H9 (cell line): ENCODE data around the gene STIMATE. TPM values are rescaled to one million over a fixed set of nuclear protein-coding genes. Genes with fewer than 3 reads are reported as not detected.

Experiments used
- DNase-seq: peaks from one replicate; pipeline ENCODE4 v3.0.0-alpha.2; 2017
- H2AFZ ChIP-seq: one replicate; pipeline ENCODE4 v1.6.1; 2013; ENCODE audit warnings: mild to moderate bottlenecking, low read length, control low read depth, moderate library complexity
- H2AK5ac ChIP-seq: 2 replicates; pipeline ENCODE4 v1.6.1; 2013; ENCODE audit warnings: low read length, control low read depth, mixed read lengths; ENCODE audit not compliant: insufficient read length
- H2BK120ac ChIP-seq: one replicate; pipeline ENCODE4 v1.6.1; 2013; ENCODE audit warnings: low read depth, mild to moderate bottlenecking, low read length, control low read depth, inconsistent platforms; ENCODE audit not compliant: poor library complexity, severe bottlenecking
- H2BK12ac ChIP-seq: 2 replicates; pipeline ENCODE4 v1.6.1; 2013; ENCODE audit warnings: low read length, control low read depth, mixed read lengths, low read depth; ENCODE audit not compliant: insufficient read length
- H2BK15ac ChIP-seq: 2 replicates; pipeline ENCODE4 v1.6.1; 2013; ENCODE audit warnings: low read depth, low read length, control low read depth
- H2BK20ac ChIP-seq: one replicate; pipeline ENCODE4 v1.6.1; 2013; ENCODE audit warnings: low read depth, mild to moderate bottlenecking, low read length, control low read depth, inconsistent platforms; ENCODE audit not compliant: poor library complexity, severe bottlenecking
- H2BK5ac ChIP-seq: 2 replicates; pipeline ENCODE4 v1.6.1; 2013; ENCODE audit warnings: low read length, control low read depth, mixed read lengths; ENCODE audit not compliant: insufficient read length
- H3K14ac ChIP-seq: 2 replicates; pipeline ENCODE4 v1.6.1; 2013; ENCODE audit warnings: low read length, control low read depth; ENCODE audit not compliant: insufficient read depth
- H3K18ac ChIP-seq: 2 replicates; pipeline ENCODE4 v1.6.1; 2013; ENCODE audit warnings: low read depth, mild to moderate bottlenecking, mixed read lengths, low read length, control low read depth; ENCODE audit not compliant: insufficient read length
- H3K23ac ChIP-seq: 2 replicates; pipeline ENCODE4 v1.6.1; 2013; ENCODE audit warnings: low read length, control low read depth, mixed read lengths, low read depth; ENCODE audit not compliant: insufficient read length
- H3K23me2 ChIP-seq: 2 replicates; pipeline ENCODE4 v1.6.1; 2013; ENCODE audit warnings: low read depth, mild to moderate bottlenecking, mixed read lengths, low read length, control low read depth; ENCODE audit not compliant: insufficient read length, poor library complexity, severe bottlenecking
- H3K27ac ChIP-seq: 2 replicates; pipeline ENCODE4 v1.5.1; 2013; ENCODE audit warnings: low read length, control low read depth, mixed read lengths, low read depth; ENCODE audit not compliant: insufficient read length
- H3K27me3 ChIP-seq: 2 replicates; pipeline ENCODE4 v1.6.1; 2013; ENCODE audit warnings: low read length, control low read depth, inconsistent platforms; ENCODE audit not compliant: insufficient read depth
- H3K4ac ChIP-seq: 2 replicates; pipeline ENCODE4 v1.6.1; 2013; ENCODE audit warnings: low read depth, mild to moderate bottlenecking, control low read depth, inconsistent platforms, low read length, moderate library complexity
- H3K4me1 ChIP-seq: 2 replicates; pipeline ENCODE4 v1.6.1; 2013; ENCODE audit warnings: low read length, control low read depth, inconsistent platforms; ENCODE audit not compliant: insufficient read depth
- H3K4me2 ChIP-seq: 2 replicates; pipeline ENCODE4 v1.6.1; 2013; ENCODE audit warnings: low read length, control low read depth, mixed read lengths; ENCODE audit not compliant: insufficient read length, insufficient read depth
- H3K56ac ChIP-seq: 2 replicates; pipeline ENCODE4 v1.6.1; 2013; ENCODE audit warnings: low read depth, mild to moderate bottlenecking, mixed read lengths, low read length, control low read depth; ENCODE audit not compliant: insufficient read length
- H3K79me1 ChIP-seq: 2 replicates; pipeline ENCODE4 v1.6.1; 2013; ENCODE audit warnings: low read depth, mild to moderate bottlenecking, moderate library complexity, low read length, control low read depth, inconsistent platforms; ENCODE audit not compliant: insufficient read depth, poor library complexity, severe bottlenecking
- H3K79me2 ChIP-seq: 2 replicates; pipeline ENCODE4 v1.6.1; 2013; ENCODE audit warnings: low read length, control low read depth, inconsistent platforms; ENCODE audit not compliant: insufficient read depth
- H3K9ac ChIP-seq: 2 replicates; pipeline ENCODE4 v1.6.1; 2013; ENCODE audit warnings: low read length, control low read depth, mixed read lengths; ENCODE audit not compliant: insufficient read length; ENCODE audit errors: extremely low read depth
- H3K9me3 ChIP-seq: one replicate; pipeline ENCODE4 v1.6.1; 2013; ENCODE audit warnings: low read depth, low read length, inconsistent platforms; ENCODE audit not compliant: control insufficient read depth
- H3T11ph ChIP-seq: one replicate; pipeline ENCODE4 v1.6.1; 2013; ENCODE audit warnings: mild to moderate bottlenecking, low read length, control low read depth, inconsistent platforms
- H4K20me1 ChIP-seq: one replicate; pipeline ENCODE4 v1.6.1; 2013; ENCODE audit not compliant: control insufficient read depth, insufficient read length, insufficient read depth
- H4K5ac ChIP-seq: 2 replicates; pipeline ENCODE4 v1.6.1; 2013; ENCODE audit warnings: low read depth, mild to moderate bottlenecking, mixed read lengths, low read length, control low read depth; ENCODE audit not compliant: insufficient read length
- H4K8ac ChIP-seq: replicated peaks from 2 replicates; pipeline ENCODE4 v1.6.1; 2013; ENCODE audit warnings: low read length, control low read depth, mixed read lengths, low read depth; ENCODE audit not compliant: insufficient read length
- H4K91ac ChIP-seq: 2 replicates; pipeline ENCODE4 v1.6.1; 2013; ENCODE audit warnings: low read depth, mild to moderate bottlenecking, moderate library complexity, mixed read lengths, low read length, control low read depth; ENCODE audit not compliant: insufficient read length
- H3K27ac Mint-ChIP-seq, 3 experiments: 2 replicates in 2 of 3; 3 replicates in 1 of 3; pipeline ENCODE4 v1.8.0; 2020 to 2021; ENCODE audit warnings: mixed read lengths in 3 of 3, mild to moderate bottlenecking in 1 of 3, moderate library complexity in 1 of 3
- H3K27me3 Mint-ChIP-seq: 2 replicates; pipeline ENCODE4 v1.8.0; 2021; ENCODE audit warnings: low read depth, mild to moderate bottlenecking, moderate library complexity, mixed read lengths
- H3K36me3 Mint-ChIP-seq, 3 experiments: 2 replicates in 2 of 3; 3 replicates in 1 of 3; pipeline ENCODE4 v1.8.0; 2020 to 2021; ENCODE audit warnings: low read depth in 3 of 3, mixed read lengths in 3 of 3; ENCODE audit not compliant: insufficient read depth in 1 of 3
- H3K4me1 Mint-ChIP-seq, 2 experiments: 2 replicates each; pipeline ENCODE4 v1.8.0; 2020; ENCODE audit warnings: mixed read lengths in 2 of 2
- H3K4me3 Mint-ChIP-seq, 2 experiments: 2 replicates in 1 of 2; 3 replicates in 1 of 2; pipeline ENCODE4 v1.8.0; 2020 to 2021; ENCODE audit warnings: mild to moderate bottlenecking in 2 of 2, mixed read lengths in 2 of 2, moderate library complexity in 1 of 2
- H3K9me3 Mint-ChIP-seq, 2 experiments: 2 replicates in 1 of 2; 3 replicates in 1 of 2; pipeline ENCODE4 v1.8.0; 2020; ENCODE audit warnings: mild to moderate bottlenecking in 2 of 2, mixed read lengths in 2 of 2, moderate library complexity in 1 of 2
- WGBS: extraction: QIAGEN DNeasy Blood & Tissue Kit; methylation state at CpG from one replicate; pipeline ENCODE4 v1.1.7; 2013; ENCODE audit warnings: missing lambda C conversion rate, low lambda C conversion rate, mixed read lengths; ENCODE audit not compliant: insufficient read length; ENCODE audit errors: extremely low coverage; 5-methylcytosine and 5-hydroxymethylcytosine counted together
- total RNA-seq: library from RNA; stranded (reverse); gene quantifications from 2 replicates; pipeline ENCODE4 v1.2.1, GENCODE V29; 2021
- TF ChIP-seq, protein P1 (sequence below): fragments of 200-600 bp; sonication (generic); conservative IDR thresholded peaks from 3 replicates; pipeline ENCODE4 v1.8.0; 2021; ENCODE audit warnings: antibody characterized with exemption, mild to moderate bottlenecking

STIMATE gene
- total RNA-seq, 1 experiment from 2014 or later, result 25.6 TPM

DNA sequence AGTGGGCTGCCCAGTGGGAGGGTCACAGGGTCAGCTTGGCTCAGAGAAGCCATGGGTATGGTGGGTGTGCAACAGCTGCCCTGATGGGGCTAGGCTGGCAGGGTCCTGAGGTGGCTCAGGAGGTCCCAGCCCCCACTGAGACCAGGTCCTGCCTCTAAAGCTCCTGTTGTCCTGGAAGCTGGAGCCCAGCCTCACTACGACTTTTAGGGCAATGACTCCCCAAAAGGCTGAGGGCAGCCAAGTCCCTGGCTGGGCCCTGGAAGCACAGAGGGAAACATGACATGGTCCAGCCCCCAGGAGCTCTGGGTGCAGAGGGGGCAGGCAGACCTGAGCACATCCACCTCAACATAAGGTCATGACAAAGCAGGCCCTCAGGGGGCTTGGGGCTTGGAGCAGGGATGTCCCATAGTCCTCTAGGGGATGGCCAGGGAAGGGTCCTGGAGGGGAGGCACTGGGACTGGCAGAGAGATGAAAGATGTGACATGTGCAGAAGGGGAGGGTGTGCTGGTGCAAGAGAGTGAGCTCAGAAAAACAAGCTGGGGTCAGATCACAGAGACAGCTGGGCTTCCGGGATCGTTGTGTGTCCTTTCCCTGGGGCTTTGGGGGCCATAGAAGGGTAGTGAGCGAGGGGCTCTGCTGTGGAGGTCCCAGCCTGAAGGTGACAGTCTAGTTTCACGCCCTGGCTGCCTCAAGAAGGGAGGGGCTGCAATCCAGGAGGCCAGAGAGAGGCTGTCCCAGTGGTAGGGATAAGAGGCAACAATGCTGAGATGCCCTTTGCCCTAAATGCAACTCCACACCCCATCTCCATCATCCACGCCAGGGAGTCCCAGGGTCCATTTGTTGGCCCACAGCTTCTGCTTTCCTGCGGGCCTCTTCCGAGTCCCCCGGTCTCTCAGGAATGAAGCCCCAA, 103.4 kb downstream of the STIMATE start:
- Histone ChIP-seq H2AFZ (no peak overlapping the region), H3K79me1 (no peaks in the 10 kb centered on the region), H4K5ac (no peak overlapping the region), H2BK120ac (no peak overlapping the region), H2BK15ac (no peak overlapping the region), H3K23ac (no peak overlapping the region), H2BK12ac (no peak overlapping the region), H3K14ac (no peak overlapping the region), H3K4ac (no peak overlapping the region), H3K18ac (no peak overlapping the region), H2BK5ac (no peak overlapping the region), H3K9me3 (no peaks in the 10 kb centered on the region), H4K91ac (no peak overlapping the region), H3K27ac (no peak overlapping the region), H4K20me1 (no peaks in the 10 kb centered on the region), H3K4me1 (no peaks in the 10 kb centered on the region), H2BK20ac (no peak overlapping the region), H3K79me2 (no peaks in the 10 kb centered on the region), H3K27me3 (no peaks in the 10 kb centered on the region), H3K4me2 (no peak overlapping the region), H3T11ph (no peak overlapping the region), H3K23me2 (no peaks in the 10 kb centered on the region), H4K8ac (no peak overlapping the region), H2AK5ac (no peak overlapping the region), H3K9ac (no peak overlapping the region), H3K56ac (no peak overlapping the region)
- Mint-ChIP-seq H3K27me3 (peaks cover 3% of the 10 kb centered on the region), H3K4me1 (peaks cover 2% of the 10 kb centered on the region in 2 experiments; a peak in 2 of 4 replicates), H3K9me3 (no peaks in the 10 kb centered on the region; a peak in 1 of 5 replicates), H3K27ac (no peak overlapping the region), H3K36me3 (no peaks in the 10 kb centered on the region; a peak in 1 of 7 replicates), H3K4me3 (no peak overlapping the region)
- TF ChIP-seq, protein P1, sequence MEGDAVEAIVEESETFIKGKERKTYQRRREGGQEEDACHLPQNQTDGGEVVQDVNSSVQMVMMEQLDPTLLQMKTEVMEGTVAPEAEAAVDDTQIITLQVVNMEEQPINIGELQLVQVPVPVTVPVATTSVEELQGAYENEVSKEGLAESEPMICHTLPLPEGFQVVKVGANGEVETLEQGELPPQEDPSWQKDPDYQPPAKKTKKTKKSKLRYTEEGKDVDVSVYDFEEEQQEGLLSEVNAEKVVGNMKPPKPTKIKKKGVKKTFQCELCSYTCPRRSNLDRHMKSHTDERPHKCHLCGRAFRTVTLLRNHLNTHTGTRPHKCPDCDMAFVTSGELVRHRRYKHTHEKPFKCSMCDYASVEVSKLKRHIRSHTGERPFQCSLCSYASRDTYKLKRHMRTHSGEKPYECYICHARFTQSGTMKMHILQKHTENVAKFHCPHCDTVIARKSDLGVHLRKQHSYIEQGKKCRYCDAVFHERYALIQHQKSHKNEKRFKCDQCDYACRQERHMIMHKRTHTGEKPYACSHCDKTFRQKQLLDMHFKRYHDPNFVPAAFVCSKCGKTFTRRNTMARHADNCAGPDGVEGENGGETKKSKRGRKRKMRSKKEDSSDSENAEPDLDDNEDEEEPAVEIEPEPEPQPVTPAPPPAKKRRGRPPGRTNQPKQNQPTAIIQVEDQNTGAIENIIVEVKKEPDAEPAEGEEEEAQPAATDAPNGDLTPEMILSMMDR, result no peak
- WGBS, result no CpG with 5 or more reads among the region's 9 CpGs
- no peak for DNase-seq
